ENCODE measurements around the gene BST1. TPM values are rescaled to one million over a fixed set of nuclear protein-coding genes. Genes with fewer than 3 reads are reported as not detected.

The BST1 gene
- total and polyA plus RNA-seq, 2 of the 8 experiments (the other 6 are each of a cell fraction or from before 2014, with no cell fraction given): 0.52 to 0.54 TPM

GRCh38 chr4:15717657-15718416, 15.0 kb downstream of the BST1 start (continued):
- TF ChIP-seq CHD7 (IDR thresholded peaks at IDR 0.05; ENCODE audit: insufficient replicate concordance, low read length) (no peak), KDM5A (IDR thresholded peaks at IDR 0.05; ENCODE audit: low read length) (no peak), KDM4A (IDR thresholded peaks at IDR 0.05; ENCODE audit: low read depth, low read length, severe bottlenecking) (no peak), JUND (IDR thresholded peaks at IDR 0.05; ENCODE audit: low read length) (no peak), BCL11A (IDR thresholded peaks at IDR 0.05; ENCODE audit: low read depth in 2 of 2, low read length in 2 of 2) (no peak), MAFK (IDR thresholded peaks at IDR 0.05; ENCODE audit: low read depth, low read length) (no peak), SP1 (IDR thresholded peaks at IDR 0.05; ENCODE audit: low read depth, low read length) (no peak)
